Measurements from ENCODE around the gene SLC7A4.

SLC7A4 gene

DNA sequence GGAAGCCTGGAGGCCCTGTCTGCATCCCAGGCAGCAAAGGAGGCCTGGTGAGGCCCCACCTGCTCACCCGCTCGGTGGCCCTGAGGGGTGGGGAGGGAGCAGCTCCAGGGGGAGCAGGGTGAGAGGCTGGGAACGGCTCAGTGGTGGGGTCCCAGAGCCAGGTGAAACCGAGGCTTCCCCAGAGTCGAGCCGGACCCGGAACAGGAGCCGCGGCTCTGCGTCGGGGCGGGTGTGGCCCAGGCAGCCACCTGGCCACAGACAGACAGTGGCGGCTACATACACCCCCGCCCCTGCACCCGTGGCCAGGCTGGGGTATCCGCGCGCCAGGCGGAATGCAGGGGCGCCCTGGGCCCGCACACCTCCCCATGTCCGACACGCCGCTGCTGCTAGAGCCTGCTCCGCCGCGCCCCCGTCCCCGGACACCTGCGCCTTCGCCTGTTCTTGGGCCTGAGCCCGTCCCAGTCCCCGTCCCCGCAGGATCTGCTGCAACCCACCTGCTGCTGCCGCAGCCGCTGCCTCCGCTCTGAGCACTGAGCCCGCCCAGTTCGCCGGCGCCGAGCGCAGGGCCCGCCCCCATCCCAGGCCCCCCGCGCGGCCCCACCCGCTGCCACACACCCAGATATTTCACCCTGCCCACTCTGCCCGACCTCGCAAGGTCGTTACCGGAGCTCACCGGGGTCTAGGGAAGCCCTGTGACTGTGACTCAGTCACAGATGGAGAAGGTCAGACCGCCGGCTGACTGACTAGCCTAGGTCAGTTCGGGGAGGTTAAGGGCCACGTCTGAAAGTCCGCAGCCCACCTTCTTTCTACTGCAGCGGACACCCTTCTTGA is at the start of gene SLC7A4:
Gene SLC7A4 (minus strand): TSS at position 525 of the 831 bp plus-strand sequence. CDS start 749 bp downstream, outside the sequence.
- no peak for DNase-seq (ENCODE audit: low spot score)
- TF ChIP-seq, protein P1, sequence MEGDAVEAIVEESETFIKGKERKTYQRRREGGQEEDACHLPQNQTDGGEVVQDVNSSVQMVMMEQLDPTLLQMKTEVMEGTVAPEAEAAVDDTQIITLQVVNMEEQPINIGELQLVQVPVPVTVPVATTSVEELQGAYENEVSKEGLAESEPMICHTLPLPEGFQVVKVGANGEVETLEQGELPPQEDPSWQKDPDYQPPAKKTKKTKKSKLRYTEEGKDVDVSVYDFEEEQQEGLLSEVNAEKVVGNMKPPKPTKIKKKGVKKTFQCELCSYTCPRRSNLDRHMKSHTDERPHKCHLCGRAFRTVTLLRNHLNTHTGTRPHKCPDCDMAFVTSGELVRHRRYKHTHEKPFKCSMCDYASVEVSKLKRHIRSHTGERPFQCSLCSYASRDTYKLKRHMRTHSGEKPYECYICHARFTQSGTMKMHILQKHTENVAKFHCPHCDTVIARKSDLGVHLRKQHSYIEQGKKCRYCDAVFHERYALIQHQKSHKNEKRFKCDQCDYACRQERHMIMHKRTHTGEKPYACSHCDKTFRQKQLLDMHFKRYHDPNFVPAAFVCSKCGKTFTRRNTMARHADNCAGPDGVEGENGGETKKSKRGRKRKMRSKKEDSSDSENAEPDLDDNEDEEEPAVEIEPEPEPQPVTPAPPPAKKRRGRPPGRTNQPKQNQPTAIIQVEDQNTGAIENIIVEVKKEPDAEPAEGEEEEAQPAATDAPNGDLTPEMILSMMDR (IDR thresholded peaks at IDR 0.05; ENCODE audit: extremely low read depth, missing control alignments) = no peak

GRCh38 chr22:21080435-21081137 is 48.2 kb upstream of the SLC7A4 start:
- TF ChIP-seq, protein P1 (IDR thresholded peaks at IDR 0.05; ENCODE audit: extremely low read depth, missing control alignments) = no peak

GRCh38 chr22:21079493-21079892 is 47.1 kb upstream of the SLC7A4 start:
- TF ChIP-seq, protein P1 (IDR thresholded peaks at IDR 0.05; ENCODE audit: extremely low read depth, missing control alignments) = no peak
- no peak for DNase-seq (ENCODE audit: low spot score)

More at GRCh38 chr22:21080435-21081137, 48.2 kb upstream of the SLC7A4 start:
- no peak for DNase-seq (ENCODE audit: low spot score)

DNA sequence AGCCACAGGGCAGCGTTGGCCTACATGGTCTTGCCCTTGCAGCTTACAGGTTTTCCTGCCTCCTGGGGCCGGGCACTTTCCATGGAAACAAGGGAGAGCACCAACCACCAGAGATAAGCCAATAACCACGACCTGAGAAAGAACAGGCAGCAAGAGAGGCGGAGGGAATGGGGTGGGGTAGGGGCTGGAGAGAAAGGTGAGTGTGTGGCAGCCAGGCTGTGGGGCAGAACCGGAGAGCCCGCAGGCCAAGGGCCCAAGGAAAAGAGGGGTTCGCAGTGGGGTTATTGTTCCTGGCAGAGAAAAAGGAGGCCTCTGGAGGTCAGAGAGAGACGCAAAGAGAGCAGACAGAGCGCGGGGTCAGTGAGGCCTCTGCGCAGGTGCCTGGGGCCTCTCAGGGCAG is 46.6 kb upstream of the SLC7A4 start:
- DNase-seq (ENCODE audit: low spot score) = no peak
- TF ChIP-seq, protein P1 (IDR thresholded peaks at IDR 0.05; ENCODE audit: extremely low read depth, missing control alignments) = no peak

- no peak for DNase-seq (ENCODE audit: low spot score)
- TF ChIP-seq, protein P1 (IDR thresholded peaks at IDR 0.05; ENCODE audit: extremely low read depth, missing control alignments) = no peak
These were observed 45.6 kb upstream of the SLC7A4 start for GRCh38 chr22:21077884-21078508.

- no peak for DNase-seq (ENCODE audit: low spot score)
- TF ChIP-seq, protein P1 (IDR thresholded peaks at IDR 0.05; ENCODE audit: extremely low read depth, missing control alignments) = no peak
These were observed 44.7 kb upstream of the SLC7A4 start for GRCh38 chr22:21076912-21077625.

All from GM20000 (cell line).